BE2C (cell line): ENCODE measurements around the gene PLEKHB1. TPM values are rescaled to one million over a fixed set of nuclear protein-coding genes. Genes with fewer than 3 reads are reported as not detected.

Experiments used
- DNase-seq: peaks from one replicate; pipeline ENCODE4 v3.0.0-alpha.2; 2020
- H3K27me3 ChIP-seq: fragments of 250-450 bp; sonication (Bioruptor Pico); 2 replicates; pipeline ENCODE4 v1.5.1; 2020; ENCODE audit warnings: mild to moderate bottlenecking
- H3K36me3 ChIP-seq: fragments of 250-450 bp; sonication (Bioruptor Pico); 2 replicates; pipeline ENCODE4 v1.5.1; 2020; ENCODE audit warnings: mild to moderate bottlenecking
- H3K4me1 ChIP-seq: fragments of 250-450 bp; sonication (Bioruptor Pico); 2 replicates; pipeline ENCODE4 v1.5.1; 2020
- H3K4me3 ChIP-seq: 2 replicates; pipeline ENCODE4 v1.5.1; 2011; ENCODE audit warnings: low read depth, low read length
- H3K9me3 ChIP-seq: fragments of 250-450 bp; sonication (Bioruptor Pico); 2 replicates; pipeline ENCODE4 v1.5.1; 2020
- CTCF ChIP-seq: IDR thresholded peaks from 2 replicates; pipeline ENCODE4 v1.5.1; 2012; ENCODE audit warnings: mild to moderate bottlenecking, low read depth, low read length
- polyA plus RNA-seq: library from polyadenylated mRNA; unstranded; fragments of >200 nt; gene quantifications from one replicate; pipeline ENCODE4 v1.2.1, GENCODE V29; 2012; ENCODE audit warnings: low read depth, missing spikeins; ENCODE audit not compliant: insufficient read length, insufficient read depth

Gene PLEKHB1
- polyA plus RNA-seq = 0.48 TPM

GRCh38 chr11:73645972-73646631 is at the start of gene PLEKHB1:
Gene PLEKHB1, plus strand, starts transcription at chr11:73646581. Its CDS starts 28 bp downstream, at chr11:73646609.
- H3K36me3 ChIP-seq = no peaks in the 10 kb centered on the region
- no peak for DNase-seq
- no peaks in the 10 kb centered on the region; the same call in 1 of the 2 replicates for H3K4me1 ChIP-seq
- H3K9me3 ChIP-seq = no peaks in the 10 kb centered on the region
- no peaks in the 10 kb centered on the region for H3K27me3 ChIP-seq
- no peak for TF ChIP-seq CTCF
- peak within 1 kb of the TSS; percentile 6; the same call in 1 of the 2 replicates for H3K4me3 ChIP-seq

GRCh38 chr11:73597336-73597955 is 48.9 kb upstream of the PLEKHB1 start:
- H3K27me3 ChIP-seq = no peaks in the 10 kb centered on the region
- no peak for TF ChIP-seq CTCF
- no peaks in the 10 kb centered on the region for H3K9me3 ChIP-seq
- no peaks in the 10 kb centered on the region for H3K36me3 ChIP-seq
- no peak for DNase-seq
- peaks cover 3% of the 10 kb centered on the region; the same call in 1 of the 2 replicates for H3K4me1 ChIP-seq
- peak overlapping the region; percentile 91 for H3K4me3 ChIP-seq

GRCh38 chr11:73597956-73598718 is 48.2 kb upstream of the PLEKHB1 start, which contains the start of gene FAM168A:
Gene FAM168A, minus strand, starts transcription at chr11:73598112. Its CDS starts 129,638 bp downstream, at chr11:73468474.
- peak; percentile 12; the same call in 1 of the 2 replicates for TF ChIP-seq CTCF
- Histone ChIP-seq H3K4me3 (peak within 1 kb of the TSS; percentile 91), H3K36me3 (no peaks in the 10 kb centered on the region), H3K4me1 (peaks cover 3% of the 10 kb centered on the region; the same call in 1 of the 2 replicates), H3K9me3 (no peaks in the 10 kb centered on the region), H3K27me3 (no peaks in the 10 kb centered on the region)
- peak; percentile 98 for DNase-seq

GRCh38 chr11:73598719-73599379 is 47.5 kb upstream of the PLEKHB1 start:
- TF ChIP-seq CTCF = no peak
- Histone ChIP-seq H3K4me3 (peak overlapping the region; percentile 91), H3K27me3 (no peaks in the 10 kb centered on the region), H3K9me3 (no peaks in the 10 kb centered on the region), H3K36me3 (no peaks in the 10 kb centered on the region), H3K4me1 (peaks cover 3% of the 10 kb centered on the region; the same call in 1 of the 2 replicates)
- no peak for DNase-seq

- H3K4me3 ChIP-seq = no peak overlapping the region
- no peak for DNase-seq
- TF ChIP-seq CTCF = no peak
- H3K27me3 ChIP-seq = no peaks in the 10 kb centered on the region
- H3K4me1 ChIP-seq = no peaks in the 10 kb centered on the region
- H3K9me3 ChIP-seq = no peaks in the 10 kb centered on the region
- H3K36me3 ChIP-seq = no peaks in the 10 kb centered on the region
Observed at GRCh38 chr11:73612601-73613140, 33.7 kb upstream of the PLEKHB1 start.
